Prostate gland (tissue), 2 donors: ENCODE results near the gene FLRT1.

Experiments
- POLR2A ChIP-seq: fragments of 450-650 bp; IDR thresholded peaks from one replicate; pipeline ENCODE4 v1.6.1; 2016; ENCODE audit warnings: antibody characterized with exemption, mild to moderate bottlenecking
- POLR2AphosphoS5 ChIP-seq: sonication (generic); formaldehyde crosslinking; IDR thresholded peaks from one replicate; pipeline ENCODE4 v1.6.1; 2017; ENCODE audit warnings: antibody characterized with exemption
- TF ChIP-seq, protein P1 (sequence below), 4 experiments: fragments of 200-600 bp in 2 of 4; fragments of 450-650 bp in 2 of 4; sonication (generic) in 2 of 4; IDR thresholded peaks; 1 replicate in 3 of 4; 2 replicates in 1 of 4; pipeline ENCODE4 v1.5.1; 2016 to 2019; ENCODE audit warnings: antibody characterized with exemption in 4 of 4, mild to moderate bottlenecking in 2 of 4, moderate library complexity in 2 of 4

DNA sequence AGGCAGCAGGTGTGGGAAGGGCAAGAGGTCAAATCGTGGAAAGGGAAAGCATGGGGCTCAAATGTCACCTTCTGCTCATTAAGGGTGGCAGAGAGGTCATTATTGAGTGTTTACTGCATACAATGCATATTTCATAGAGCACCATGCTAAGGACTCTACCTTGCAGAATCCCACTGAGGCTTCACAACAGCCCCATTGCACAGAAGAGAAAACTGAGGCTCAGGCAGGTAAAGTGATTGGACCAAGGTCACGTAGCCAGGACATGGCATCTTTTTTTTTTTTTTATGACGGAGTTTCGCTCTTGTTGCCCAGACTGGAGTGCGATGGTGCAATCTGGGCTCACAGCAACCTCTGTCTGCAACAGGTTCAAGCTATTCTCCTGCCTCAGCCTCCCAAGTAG, 7.8 kb downstream of the FLRT1 start:
- TF ChIP-seq, protein P1, sequence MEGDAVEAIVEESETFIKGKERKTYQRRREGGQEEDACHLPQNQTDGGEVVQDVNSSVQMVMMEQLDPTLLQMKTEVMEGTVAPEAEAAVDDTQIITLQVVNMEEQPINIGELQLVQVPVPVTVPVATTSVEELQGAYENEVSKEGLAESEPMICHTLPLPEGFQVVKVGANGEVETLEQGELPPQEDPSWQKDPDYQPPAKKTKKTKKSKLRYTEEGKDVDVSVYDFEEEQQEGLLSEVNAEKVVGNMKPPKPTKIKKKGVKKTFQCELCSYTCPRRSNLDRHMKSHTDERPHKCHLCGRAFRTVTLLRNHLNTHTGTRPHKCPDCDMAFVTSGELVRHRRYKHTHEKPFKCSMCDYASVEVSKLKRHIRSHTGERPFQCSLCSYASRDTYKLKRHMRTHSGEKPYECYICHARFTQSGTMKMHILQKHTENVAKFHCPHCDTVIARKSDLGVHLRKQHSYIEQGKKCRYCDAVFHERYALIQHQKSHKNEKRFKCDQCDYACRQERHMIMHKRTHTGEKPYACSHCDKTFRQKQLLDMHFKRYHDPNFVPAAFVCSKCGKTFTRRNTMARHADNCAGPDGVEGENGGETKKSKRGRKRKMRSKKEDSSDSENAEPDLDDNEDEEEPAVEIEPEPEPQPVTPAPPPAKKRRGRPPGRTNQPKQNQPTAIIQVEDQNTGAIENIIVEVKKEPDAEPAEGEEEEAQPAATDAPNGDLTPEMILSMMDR (IDR thresholded peaks at IDR 0.05), result no peak
- no peak for TF ChIP-seq POLR2A
- no peak for TF ChIP-seq POLR2AphosphoS5
